Ovary (tissue), 10 donors: ENCODE data around the gene NAA15. TPM values are rescaled to one million over a fixed set of nuclear protein-coding genes. Genes with fewer than 3 reads are reported as not detected.
A peak's percentile ranks its signal among the peaks of the same experiment; 100 is the strongest.
"Not testable (repeated sequence)": the region's sequence is repeated elsewhere in the genome, so short reads cannot be mapped to it uniquely, and the experiment has no call there.

Source experiments
- DNase-seq, 5 donors: peaks; one replicate each; pipeline ENCODE4 v3.0.0-alpha.2; 2019 to 2020
- H3K27ac ChIP-seq, 2 donors: fragments of 200-600 bp; one replicate each; pipeline versions ENCODE4 v1.5.1 to v1.8.0; 2019 to 2022
- H3K27me3 ChIP-seq: fragments of 200-600 bp; one replicate; pipeline ENCODE4 v1.8.0; 2022
- H3K36me3 ChIP-seq: fragments of 200-600 bp; sonication (generic); one replicate; pipeline ENCODE4 v1.5.1; 2019
- H3K4me1 ChIP-seq: one replicate; pipeline ENCODE4 v1.8.1; 2013; ENCODE audit warnings: mild to moderate bottlenecking, moderate library complexity; ENCODE audit not compliant: insufficient read depth
- H3K4me3 ChIP-seq: fragments of 200-600 bp; sonication (generic); one replicate; pipeline ENCODE4 v1.5.1; 2017
- H3K9me3 ChIP-seq, 2 donors: fragments of 200-600 bp in 1 of 2; sonication (generic) in 1 of 2; one replicate each; pipeline versions ENCODE4 v1.5.1 to v1.8.1; 2013 to 2019; ENCODE audit warnings: mild to moderate bottlenecking in 1 of 2, moderate library complexity in 1 of 2
- EP300 ChIP-seq: sonication (generic); formaldehyde crosslinking; IDR thresholded peaks from one replicate; pipeline ENCODE4 v1.6.1; 2017; ENCODE audit warnings: antibody characterized with exemption
- POLR2A ChIP-seq: fragments of 450-650 bp; IDR thresholded peaks from one replicate; pipeline ENCODE4 v1.6.1; 2017; ENCODE audit warnings: antibody characterized with exemption, mild to moderate bottlenecking, moderate library complexity
- WGBS, 3 donors: extraction: QIAGEN DNeasy Blood & Tissue Kit in 1 of 3; methylation state at CpG; one replicate each; pipeline versions ENCODE4 v1.1.5 to v1.1.7; 2013 to 2017; 5-methylcytosine and 5-hydroxymethylcytosine counted together
- intact Hi-C, 4 donors: fragments of 100-400 bp; cut with DNase I; formaldehyde crosslinking; loops; one replicate each; pipeline versions ENCODE4 v1.11.0 to v1.15.1; 2022 to 2023
- long read RNA-seq, 3 donors: library from polyadenylated mRNA in 2 of 3; unstranded in 2 of 3; transcript quantifications; one replicate each; pipeline ENCODE4 v2.0.0 and lab custom pipeline, GENCODE V29; 2021 to 2026
- polyA plus RNA-seq, 2 donors: library from polyadenylated mRNA; stranded (reverse); fragments of 200-250 nt in 1 of 2; fragments of 350-450 nt in 1 of 2; fragmentation: Illumina TruSeq in 1 of 2; extraction: RNeasy Lipid Tissue Mini Kit (QIAGEN cat#74804) in 1 of 2; gene quantifications; one replicate each; pipeline ENCODE4 v1.2.3, GENCODE V29; 2013 to 2014
- total RNA-seq, 7 donors: library from RNA; depleted of rRNA in 2 of 7; stranded (reverse); fragments of >200 nt in 2 of 7; fragmentation: NEBNext Ultra II Directional in 3 of 7; extraction: Animal tissue kit (Norgen Biotek cat#: 25700) in 3 of 7; gene quantifications; one replicate each; pipeline versions ENCODE4 v1.1.0 to v1.2.4, GENCODE V29; 2016 to 2023
- TF ChIP-seq, protein P1 (sequence below), 3 donors: fragments of 450-650 bp in 2 of 3; fragments of 200-600 bp in 1 of 3; IDR thresholded peaks; one replicate each; pipeline versions ENCODE4 v1.5.1 to v1.8.0; 2016 to 2022; ENCODE audit warnings: antibody characterized with exemption in 3 of 3, mild to moderate bottlenecking in 1 of 3
- donor health status: DM: no; HTN: no; CAD: no; lungs with moderate emphysema.
- donor health status: DM: no; HTN: no; CAD: no.
- donor health status: Bipolar disorder and iron deficiency.
- donor health status: DM: yes; HTN: yes; CAD: no.
- donor health status: DM: no; HTN: no; CAD: no.
- donor health status: DM: yes; HTN: yes; CAD: no.

The NAA15 gene
- total RNA-seq (10 to 100 TPM; 19.1 to 50.8 (median 35.7) TPM), polyA plus RNA-seq (10 to 100 TPM in 1 of 2 donors, 1 to 10 TPM in 1; 7.1 to 10.6 TPM)
- long read RNA-seq, donor 1, partial matches to known transcripts = 124 of 137 reads
- long read RNA-seq, donor 1, other reads (novel, unspliced or antisense) = 13 of 137 reads
- long read RNA-seq, donor 2, full-length matches to known transcripts = 2 of 24 reads
- long read RNA-seq, donor 2, partial matches to known transcripts = 22 of 24 reads
- long read RNA-seq, donor 2, other reads (novel, unspliced or antisense) = 0 of 24 reads
- long read RNA-seq, donor 3, full-length matches to known transcripts = 13 of 19 reads
- long read RNA-seq, donor 3, partial matches to known transcripts = 4 of 19 reads
- long read RNA-seq, donor 3, other reads (novel, unspliced or antisense) = 2 of 19 reads

- intact Hi-C loops = loop anchor here in 2 of 4 donors (10.0 kb wide), 3 partner anchors 126 to 216 kb away; partner anchors contain the start of genes ELF2 (in 1 of the 2) and RAB33B (in 1 of the 2)
- no peaks in the 10 kb centered on the region for H3K36me3 ChIP-seq
- peaks cover 4% of the 10 kb centered on the region for H3K4me1 ChIP-seq
- TF ChIP-seq, protein P1, sequence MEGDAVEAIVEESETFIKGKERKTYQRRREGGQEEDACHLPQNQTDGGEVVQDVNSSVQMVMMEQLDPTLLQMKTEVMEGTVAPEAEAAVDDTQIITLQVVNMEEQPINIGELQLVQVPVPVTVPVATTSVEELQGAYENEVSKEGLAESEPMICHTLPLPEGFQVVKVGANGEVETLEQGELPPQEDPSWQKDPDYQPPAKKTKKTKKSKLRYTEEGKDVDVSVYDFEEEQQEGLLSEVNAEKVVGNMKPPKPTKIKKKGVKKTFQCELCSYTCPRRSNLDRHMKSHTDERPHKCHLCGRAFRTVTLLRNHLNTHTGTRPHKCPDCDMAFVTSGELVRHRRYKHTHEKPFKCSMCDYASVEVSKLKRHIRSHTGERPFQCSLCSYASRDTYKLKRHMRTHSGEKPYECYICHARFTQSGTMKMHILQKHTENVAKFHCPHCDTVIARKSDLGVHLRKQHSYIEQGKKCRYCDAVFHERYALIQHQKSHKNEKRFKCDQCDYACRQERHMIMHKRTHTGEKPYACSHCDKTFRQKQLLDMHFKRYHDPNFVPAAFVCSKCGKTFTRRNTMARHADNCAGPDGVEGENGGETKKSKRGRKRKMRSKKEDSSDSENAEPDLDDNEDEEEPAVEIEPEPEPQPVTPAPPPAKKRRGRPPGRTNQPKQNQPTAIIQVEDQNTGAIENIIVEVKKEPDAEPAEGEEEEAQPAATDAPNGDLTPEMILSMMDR (IDR thresholded peaks at IDR 0.05) = no peak
- TF ChIP-seq POLR2A (peak; percentile 80), EP300 (no peak)
- peak; percentile 97 to 98 (median 97) for DNase-seq
- peak within 1 kb of the TSS; percentile 56 to 82 for H3K27ac ChIP-seq
- WGBS, 3 donors = 0 to 1% (median 0%) methylated on average over 61 of the region's 61 CpGs
- H3K27me3 ChIP-seq = no peaks in the 10 kb centered on the region
- H3K4me3 ChIP-seq = peak within 1 kb of the TSS; percentile 74
- H3K9me3 ChIP-seq = no peaks in the 10 kb centered on the region
Measured at GRCh38 chr4:139301113-139301820, at the start of gene NAA15. Gene NAA15 (plus strand): TSS chr4:139301505. CDS start chr4:139301778, 273 bp downstream.

- Histone ChIP-seq H3K4me3 (no peak overlapping the region), H3K4me1 (no peaks in the 10 kb centered on the region), H3K27ac (no peak overlapping the region), H3K36me3 (no peaks in the 10 kb centered on the region), H3K27me3 (no peaks in the 10 kb centered on the region), H3K9me3 (no peaks in the 10 kb centered on the region)
- intact Hi-C loops = no loop called here
- no peak for DNase-seq
- no peak for TF ChIP-seq EP300
- TF ChIP-seq, protein P1 (IDR thresholded peaks at IDR 0.05) = no peak
- no peak for TF ChIP-seq POLR2A
Measured at GRCh38 chr4:139253046-139253445, 48.3 kb upstream of the NAA15 start.

- TF ChIP-seq, protein P1 (IDR thresholded peaks at IDR 0.05) = no peak
- no peak for TF ChIP-seq EP300
- no peak for TF ChIP-seq POLR2A
- no peaks in the 10 kb centered on the region for H3K27me3 ChIP-seq
- 50 to 77% (median 68%) methylated on average over 3 of the region's 3 CpGs for WGBS, 3 donors
Measured at GRCh38 chr4:139253713-139254112, 47.6 kb upstream of the NAA15 start.

DNA sequence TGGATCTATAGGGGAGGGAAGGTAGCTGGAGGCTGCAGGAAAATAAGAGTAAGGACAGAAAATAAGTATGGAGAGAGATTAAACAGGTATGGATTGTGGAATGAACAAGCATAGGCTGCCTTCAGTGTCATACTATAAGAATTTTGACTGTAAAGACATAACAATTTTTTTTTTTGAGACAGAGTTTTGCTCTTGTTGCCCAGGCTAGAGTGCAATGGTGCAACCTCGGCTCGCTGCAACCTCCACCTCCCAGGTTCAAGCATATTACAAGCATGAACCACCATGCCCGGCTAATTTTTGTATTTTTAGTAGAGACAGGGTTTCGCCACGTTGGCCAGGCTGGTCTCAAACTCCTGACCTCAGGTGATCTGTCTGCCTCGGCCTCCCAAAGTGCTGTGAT lies 45.7 kb upstream of the NAA15 start:
- H3K4me3 ChIP-seq, H3K27me3 ChIP-seq, H3K9me3 ChIP-seq, H3K36me3 ChIP-seq, H3K27ac ChIP-seq, H3K4me1 ChIP-seq, intact Hi-C loops, DNase-seq: not testable (repeated sequence)
- WGBS, 3 donors = 93 to 94% (median 93%) methylated on average over 6 of the region's 6 CpGs

More at GRCh38 chr4:139253713-139254112, 47.6 kb upstream of the NAA15 start:
- H3K27ac ChIP-seq = no peak overlapping the region
- intact Hi-C loops = no loop called here
- no peaks in the 10 kb centered on the region for H3K9me3 ChIP-seq
- no peak for DNase-seq
- H3K4me1 ChIP-seq = no peaks in the 10 kb centered on the region
- H3K36me3 ChIP-seq = no peaks in the 10 kb centered on the region
- no peak overlapping the region for H3K4me3 ChIP-seq

DNA sequence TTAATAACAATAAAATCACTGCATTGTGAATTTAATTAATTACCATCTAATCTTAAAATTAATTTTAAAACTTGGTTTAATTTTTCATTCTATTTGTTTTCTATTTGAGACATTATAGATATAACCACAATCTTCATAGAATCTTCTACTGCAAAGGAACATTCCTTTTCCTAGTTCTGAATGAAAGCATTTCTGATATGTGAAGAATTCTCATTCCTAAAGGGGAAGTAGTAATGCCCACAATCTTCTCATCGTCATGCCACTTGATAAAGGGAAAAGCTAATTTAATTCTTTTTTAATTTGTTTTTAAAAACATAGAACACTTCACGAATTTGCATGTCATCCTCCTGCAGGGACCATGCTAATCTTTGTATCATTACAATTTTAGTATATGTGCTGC lies 45.0 kb upstream of the NAA15 start:
- no peak for DNase-seq
- Histone ChIP-seq H3K4me3 (no peak overlapping the region), H3K4me1 (no peaks in the 10 kb centered on the region), H3K27me3 (no peaks in the 10 kb centered on the region), H3K36me3 (no peaks in the 10 kb centered on the region), H3K27ac (no peak overlapping the region), H3K9me3 (no peaks in the 10 kb centered on the region)
- TF ChIP-seq, protein P1 (IDR thresholded peaks at IDR 0.05) = no peak
- no peak for TF ChIP-seq EP300
- TF ChIP-seq POLR2A = no peak
- intact Hi-C loops = no loop called here
- 27 to 49% (median 28%) methylated on average over 2 of the region's 2 CpGs for WGBS, 3 donors
